Left renal cortex interstitium (tissue), 4 donors: ENCODE measurements around the gene AFP. TPM values are rescaled to one million over a fixed set of nuclear protein-coding genes. Genes with fewer than 3 reads are reported as not detected.
A peak's percentile ranks its signal among the peaks of the same experiment; 100 is the strongest.

Experiments
- DNase-seq, 4 donors: peaks; one replicate each; pipeline ENCODE4 v3.0.0-alpha.2; 2013; ENCODE audit warnings: low read depth in 4 of 4, low spot score in 2 of 4, missing footprints in 1 of 4
- polyA plus RNA-seq, 4 donors: library from polyadenylated mRNA; unstranded; fragments of 120-200 nt; gene quantifications; one replicate each; pipeline ENCODE4 v1.2.1, GENCODE V29; 2013; ENCODE audit not compliant: insufficient read length in 4 of 4

The AFP gene
- polyA plus RNA-seq, 4 donors = 595 to 1,085 (median 914) TPM

- DNase-seq = no peak
Measured at GRCh38 chr4:73436674-73437557, 895 bp downstream of the AFP start.

- DNase-seq = no peak
Measured at GRCh38 chr4:73437558-73437956, 1.5 kb downstream of the AFP start.

- DNase-seq = no peak
Measured at GRCh38 chr4:73438048-73438447, 2.0 kb downstream of the AFP start.

- no peak for DNase-seq
Measured at GRCh38 chr4:73438582-73439215, 2.7 kb downstream of the AFP start.

- DNase-seq = no peak
Measured at GRCh38 chr4:73439445-73439844, 3.4 kb downstream of the AFP start.

- no peak for DNase-seq
Measured at GRCh38 chr4:73439991-73440390, 4.0 kb downstream of the AFP start.

GRCh38 chr4:73440653-73441052 is 4.6 kb downstream of the AFP start:
- DNase-seq = no peak

GRCh38 chr4:73442275-73442674 is 6.3 kb downstream of the AFP start:
- DNase-seq = no peak

- no peak for DNase-seq
Measured at GRCh38 chr4:73443224-73443623, 7.2 kb downstream of the AFP start.

- DNase-seq = no peak
Measured at GRCh38 chr4:73445383-73446335, 9.6 kb downstream of the AFP start.

GRCh38 chr4:73446336-73446938 is 10.4 kb downstream of the AFP start:
- DNase-seq = peak in 1 of 4 donors; percentile 3

- no peak for DNase-seq
Measured at GRCh38 chr4:73447671-73448070, 11.7 kb downstream of the AFP start.

- no peak for DNase-seq
Measured at GRCh38 chr4:73448448-73449203, 12.6 kb downstream of the AFP start.

- DNase-seq = no peak
Measured at GRCh38 chr4:73450398-73451004, 14.5 kb downstream of the AFP start.

GRCh38 chr4:73451404-73451803 is 15.4 kb downstream of the AFP start:
- no peak for DNase-seq

- no peak for DNase-seq
Measured at GRCh38 chr4:73451981-73452747, 16.1 kb downstream of the AFP start.

GRCh38 chr4:73452953-73453700 is 17.1 kb downstream of the AFP start:
- DNase-seq = no peak

GRCh38 chr4:73453701-73454005 is 17.6 kb downstream of the AFP start:
- DNase-seq = no peak
